ENCODE results near the gene ZNF831. TPM values are rescaled to one million over a fixed set of nuclear protein-coding genes. Genes with fewer than 3 reads are reported as not detected.

The ZNF831 gene
- total RNA-seq, 1 experiment from 2014 or later, result 0.04 TPM

GRCh38 chr20:59134182-59134581, 29.4 kb upstream of the ZNF831 start:
- Mint-ChIP-seq H3K4me3 (no peak overlapping the region), H3K9me3 (peaks cover 44% of the 10 kb centered on the region), H3K4me1 (no peaks in the 10 kb centered on the region), H3K27me3 (ENCODE audit: low read depth) (peaks cover 12% of the 10 kb centered on the region), H3K27ac (no peak overlapping the region), H3K36me3 (peaks cover 21% of the 10 kb centered on the region)
- no peak for TF ChIP-seq ARID4B (CRISPR knock-in tag; IDR thresholded peaks at IDR 0.05; ENCODE audit: borderline replicate concordance)
- TF ChIP-seq TEAD1 (CRISPR knock-in tag; IDR thresholded peaks at IDR 0.05), result no peak
- no peak for TF ChIP-seq ZBTB21 (CRISPR knock-in tag; IDR thresholded peaks at IDR 0.05; ENCODE audit: borderline replicate concordance)
- TF ChIP-seq JUN (CRISPR knock-in tag; IDR thresholded peaks at IDR 0.05), result no peak
- TF ChIP-seq ZNF263 (CRISPR knock-in tag; IDR thresholded peaks at IDR 0.05; ENCODE audit: low read depth), result no peak
- TF ChIP-seq USF1 (CRISPR knock-in tag; IDR thresholded peaks at IDR 0.05), result no peak
- no peak for TF ChIP-seq USF2 (CRISPR knock-in tag; IDR thresholded peaks at IDR 0.05)
- TF ChIP-seq ZNF425 (CRISPR knock-in tag; conservative IDR thresholded peaks at IDR 0.05), result no peak
- TF ChIP-seq PREB (CRISPR knock-in tag; IDR thresholded peaks at IDR 0.05; ENCODE audit: borderline replicate concordance), result no peak
- no peak for TF ChIP-seq HMGA2 (CRISPR knock-in tag; IDR thresholded peaks at IDR 0.05)
- no peak for TF ChIP-seq PRRX2 (CRISPR knock-in tag; IDR thresholded peaks at IDR 0.05)
- no peak for TF ChIP-seq ZNF219 (CRISPR knock-in tag; IDR thresholded peaks at IDR 0.05; ENCODE audit: borderline replicate concordance)
- ChIA-PET CTCF (no interaction called here), POLR2A (no interaction called here)
- ATAC-seq (no peak), DNase-seq (ENCODE audit: low spot score) (no peak)

DNA sequence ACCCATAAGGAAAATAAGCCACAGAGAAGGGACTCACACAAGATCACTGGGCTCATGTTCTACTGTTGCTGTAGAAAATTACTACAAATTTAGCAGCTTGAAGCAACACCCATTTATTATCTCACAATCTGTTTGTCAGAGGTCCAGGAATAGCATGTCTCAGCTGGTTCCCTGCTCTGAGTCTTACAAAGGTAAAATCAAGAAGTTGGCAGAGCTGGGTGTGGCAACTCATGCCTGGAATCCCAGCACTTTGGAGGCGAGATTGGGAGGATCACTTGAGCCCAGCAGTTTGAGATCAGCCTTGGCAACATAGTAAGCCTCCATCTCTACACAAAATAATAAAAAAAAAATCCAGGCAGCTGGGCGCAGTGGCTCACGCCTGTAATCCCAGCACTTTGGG, 28.5 kb upstream of the ZNF831 start:
- DNase-seq (ENCODE audit: low spot score) (no peak), ATAC-seq (no peak)
- peaks cover 45% of the 10 kb centered on the region for H3K9me3 Mint-ChIP-seq
- peaks cover 21% of the 10 kb centered on the region for H3K36me3 Mint-ChIP-seq
- H3K27me3 Mint-ChIP-seq (ENCODE audit: low read depth), result peaks cover 12% of the 10 kb centered on the region
- ChIA-PET CTCF (no interaction called here), POLR2A (no interaction called here)
- no peaks in the 10 kb centered on the region for H3K4me1 Mint-ChIP-seq
- no peak overlapping the region for H3K27ac Mint-ChIP-seq
- no peak overlapping the region for H3K4me3 Mint-ChIP-seq
- TF ChIP-seq ELF4 (CRISPR knock-in tag; IDR thresholded peaks at IDR 0.05; ENCODE audit: low read depth) (no peak), ARID4B (CRISPR knock-in tag; IDR thresholded peaks at IDR 0.05; ENCODE audit: borderline replicate concordance) (no peak), MXD4 (CRISPR knock-in tag; IDR thresholded peaks at IDR 0.05; ENCODE audit: borderline replicate concordance) (no peak), ZNF121 (CRISPR knock-in tag; IDR thresholded peaks at IDR 0.05) (no peak), ZNF425 (CRISPR knock-in tag; conservative IDR thresholded peaks at IDR 0.05) (no peak), HMGA2 (CRISPR knock-in tag; IDR thresholded peaks at IDR 0.05) (no peak)
- TF ChIP-seq, protein P1, sequence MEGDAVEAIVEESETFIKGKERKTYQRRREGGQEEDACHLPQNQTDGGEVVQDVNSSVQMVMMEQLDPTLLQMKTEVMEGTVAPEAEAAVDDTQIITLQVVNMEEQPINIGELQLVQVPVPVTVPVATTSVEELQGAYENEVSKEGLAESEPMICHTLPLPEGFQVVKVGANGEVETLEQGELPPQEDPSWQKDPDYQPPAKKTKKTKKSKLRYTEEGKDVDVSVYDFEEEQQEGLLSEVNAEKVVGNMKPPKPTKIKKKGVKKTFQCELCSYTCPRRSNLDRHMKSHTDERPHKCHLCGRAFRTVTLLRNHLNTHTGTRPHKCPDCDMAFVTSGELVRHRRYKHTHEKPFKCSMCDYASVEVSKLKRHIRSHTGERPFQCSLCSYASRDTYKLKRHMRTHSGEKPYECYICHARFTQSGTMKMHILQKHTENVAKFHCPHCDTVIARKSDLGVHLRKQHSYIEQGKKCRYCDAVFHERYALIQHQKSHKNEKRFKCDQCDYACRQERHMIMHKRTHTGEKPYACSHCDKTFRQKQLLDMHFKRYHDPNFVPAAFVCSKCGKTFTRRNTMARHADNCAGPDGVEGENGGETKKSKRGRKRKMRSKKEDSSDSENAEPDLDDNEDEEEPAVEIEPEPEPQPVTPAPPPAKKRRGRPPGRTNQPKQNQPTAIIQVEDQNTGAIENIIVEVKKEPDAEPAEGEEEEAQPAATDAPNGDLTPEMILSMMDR (IDR thresholded peaks at IDR 0.05), result no peak

Measured in WTC11 (cell line).